Esophagus squamous epithelium (tissue), 5 donors: ENCODE results near the gene SRC. TPM values are rescaled to one million over a fixed set of nuclear protein-coding genes. Genes with fewer than 3 reads are reported as not detected.

ENCODE experiments used
- DNase-seq: peaks from one replicate; lab custom pipeline; 2025; lab: John Stamatoyannopoulos, UW
- H3K27ac ChIP-seq, 4 donors: fragments of 200-600 bp; sonication (generic); one replicate each; pipeline ENCODE4 v1.5.1; 2016 to 2019; ENCODE audit warnings: mild to moderate bottlenecking in 1 of 4
- H3K27me3 ChIP-seq, 4 donors: fragments of 200-600 bp; sonication (generic); 1 replicate in 3 of 4; 2 replicates in 1 of 4; pipeline versions ENCODE4 v1.5.1 to v1.6.0; 2017 to 2021; ENCODE audit warnings: antibody characterized with exemption in 1 of 4
- H3K36me3 ChIP-seq, 3 donors: fragments of 200-600 bp; sonication (generic); one replicate each; pipeline ENCODE4 v1.5.1; 2016 to 2019
- H3K4me1 ChIP-seq, 3 donors: fragments of 200-600 bp; sonication (generic); one replicate each; pipeline ENCODE4 v1.5.1; 2017 to 2019
- H3K4me3 ChIP-seq, 4 donors: fragments of 200-600 bp; sonication (generic); 1 replicate in 3 of 4; 2 replicates in 1 of 4; pipeline ENCODE4 v1.5.1; 2016 to 2019; ENCODE audit warnings: mild to moderate bottlenecking in 2 of 4, moderate library complexity in 1 of 4
- H3K9me3 ChIP-seq, 3 donors: fragments of 200-600 bp; sonication (generic); one replicate each; pipeline ENCODE4 v1.5.1; 2016 to 2019
- POLR2A ChIP-seq, 4 donors: fragments of 450-650 bp; IDR thresholded peaks; one replicate each; pipeline ENCODE4 v1.6.1; 2017; ENCODE audit warnings: antibody characterized with exemption in 4 of 4, mild to moderate bottlenecking in 4 of 4, moderate library complexity in 3 of 4
- WGBS, 2 donors: methylation state at CpG; one replicate each; pipeline ENCODE4 v1.1.5; 2018; 5-methylcytosine and 5-hydroxymethylcytosine counted together
- intact Hi-C: fragments of 100-400 bp; cut with DNase I; formaldehyde crosslinking; loops from one replicate; pipeline ENCODE4 v1.15.0; 2022
- total RNA-seq, 4 donors: library from RNA; depleted of rRNA; stranded (reverse); fragments of >200 nt; gene quantifications; one replicate each; pipeline ENCODE4 v1.1.0, GENCODE V29; 2016
- TF ChIP-seq, protein P1 (sequence below), 6 experiments: fragments of 450-650 bp in 4 of 6; fragments of 200-600 bp in 2 of 6; sonication (generic) in 2 of 6; IDR thresholded peaks; one replicate each; pipeline ENCODE4 v1.5.1; 2016 to 2019; ENCODE audit warnings: antibody characterized with exemption in 6 of 6, mild to moderate bottlenecking in 4 of 6, moderate library complexity in 4 of 6
- donor health status: DM: yes; HTN: yes; CAD: no.

Gene SRC
- total RNA-seq, 4 donors from 2014 or later, result 32.4 to 46.5 (median 39.0) TPM

DNA sequence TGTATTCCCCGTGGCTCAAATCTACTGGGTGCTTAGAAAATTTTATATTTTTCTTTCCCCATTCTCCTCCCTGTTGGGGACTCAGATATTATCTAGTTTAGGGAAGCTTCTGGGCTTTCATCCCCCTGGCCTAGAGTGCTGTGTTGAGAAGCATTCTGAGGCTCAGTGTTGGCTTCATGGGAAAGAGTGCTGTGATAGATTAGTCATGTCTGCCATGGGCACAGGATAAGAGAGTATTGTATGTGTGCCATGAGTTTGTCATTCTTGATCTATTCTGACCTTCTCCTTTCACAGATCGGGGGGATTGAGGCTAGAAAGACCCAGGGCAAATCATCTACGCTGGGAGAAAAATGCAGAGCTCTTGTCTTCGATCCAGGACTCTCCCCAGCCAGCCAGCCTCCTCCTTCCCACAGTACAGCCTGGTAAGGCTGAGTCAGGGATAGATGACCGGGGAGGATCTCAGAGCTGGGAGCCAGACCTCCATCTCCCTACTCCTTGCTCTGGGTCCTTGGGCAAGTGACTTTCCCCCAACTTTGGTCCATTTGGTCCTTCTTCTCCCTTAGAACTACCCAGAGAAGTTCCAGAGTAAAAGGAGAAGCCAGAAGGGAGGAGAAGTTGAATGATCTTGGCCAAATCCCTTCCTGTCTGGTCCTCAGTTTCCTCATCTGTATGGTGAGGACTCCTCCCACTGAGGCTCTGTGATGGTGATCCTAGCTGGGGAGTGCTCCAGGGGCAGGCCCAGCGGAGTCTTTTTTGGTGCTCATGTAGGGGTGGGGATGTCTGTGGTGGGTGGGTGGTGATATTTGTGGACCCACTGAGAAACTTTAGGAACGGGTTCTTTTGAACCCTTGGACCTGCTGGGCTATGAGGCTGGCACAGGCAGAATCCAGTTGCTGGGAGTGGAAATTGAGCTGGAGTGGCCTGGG lies 5.0 kb downstream of the SRC start:
- H3K36me3 ChIP-seq, result peaks cover 0 to 57% (median 0%) of the 10 kb centered on the region in 3 donors
- 69 to 91% methylated on average over 4 to 7 of the region's 7 CpGs for WGBS, 2 donors
- H3K27ac ChIP-seq, result peak overlapping the region in 2 of 4 donors; percentile 94 to 97
- intact Hi-C loops, result no loop called here
- H3K27me3 ChIP-seq, result peaks cover 0 to 9% (median 0%) of the 10 kb centered on the region in 4 donors
- DNase-seq, result no peak
- H3K4me3 ChIP-seq, result no peak overlapping the region
- H3K4me1 ChIP-seq, result peaks cover 32 to 95% (median 40%) of the 10 kb centered on the region in 3 donors
- TF ChIP-seq, protein P1, sequence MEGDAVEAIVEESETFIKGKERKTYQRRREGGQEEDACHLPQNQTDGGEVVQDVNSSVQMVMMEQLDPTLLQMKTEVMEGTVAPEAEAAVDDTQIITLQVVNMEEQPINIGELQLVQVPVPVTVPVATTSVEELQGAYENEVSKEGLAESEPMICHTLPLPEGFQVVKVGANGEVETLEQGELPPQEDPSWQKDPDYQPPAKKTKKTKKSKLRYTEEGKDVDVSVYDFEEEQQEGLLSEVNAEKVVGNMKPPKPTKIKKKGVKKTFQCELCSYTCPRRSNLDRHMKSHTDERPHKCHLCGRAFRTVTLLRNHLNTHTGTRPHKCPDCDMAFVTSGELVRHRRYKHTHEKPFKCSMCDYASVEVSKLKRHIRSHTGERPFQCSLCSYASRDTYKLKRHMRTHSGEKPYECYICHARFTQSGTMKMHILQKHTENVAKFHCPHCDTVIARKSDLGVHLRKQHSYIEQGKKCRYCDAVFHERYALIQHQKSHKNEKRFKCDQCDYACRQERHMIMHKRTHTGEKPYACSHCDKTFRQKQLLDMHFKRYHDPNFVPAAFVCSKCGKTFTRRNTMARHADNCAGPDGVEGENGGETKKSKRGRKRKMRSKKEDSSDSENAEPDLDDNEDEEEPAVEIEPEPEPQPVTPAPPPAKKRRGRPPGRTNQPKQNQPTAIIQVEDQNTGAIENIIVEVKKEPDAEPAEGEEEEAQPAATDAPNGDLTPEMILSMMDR (IDR thresholded peaks at IDR 0.05), result no peak
- no peak for TF ChIP-seq POLR2A (IDR thresholded peaks at IDR 0.05)
- H3K9me3 ChIP-seq, result no peaks in the 10 kb centered on the region

DNA sequence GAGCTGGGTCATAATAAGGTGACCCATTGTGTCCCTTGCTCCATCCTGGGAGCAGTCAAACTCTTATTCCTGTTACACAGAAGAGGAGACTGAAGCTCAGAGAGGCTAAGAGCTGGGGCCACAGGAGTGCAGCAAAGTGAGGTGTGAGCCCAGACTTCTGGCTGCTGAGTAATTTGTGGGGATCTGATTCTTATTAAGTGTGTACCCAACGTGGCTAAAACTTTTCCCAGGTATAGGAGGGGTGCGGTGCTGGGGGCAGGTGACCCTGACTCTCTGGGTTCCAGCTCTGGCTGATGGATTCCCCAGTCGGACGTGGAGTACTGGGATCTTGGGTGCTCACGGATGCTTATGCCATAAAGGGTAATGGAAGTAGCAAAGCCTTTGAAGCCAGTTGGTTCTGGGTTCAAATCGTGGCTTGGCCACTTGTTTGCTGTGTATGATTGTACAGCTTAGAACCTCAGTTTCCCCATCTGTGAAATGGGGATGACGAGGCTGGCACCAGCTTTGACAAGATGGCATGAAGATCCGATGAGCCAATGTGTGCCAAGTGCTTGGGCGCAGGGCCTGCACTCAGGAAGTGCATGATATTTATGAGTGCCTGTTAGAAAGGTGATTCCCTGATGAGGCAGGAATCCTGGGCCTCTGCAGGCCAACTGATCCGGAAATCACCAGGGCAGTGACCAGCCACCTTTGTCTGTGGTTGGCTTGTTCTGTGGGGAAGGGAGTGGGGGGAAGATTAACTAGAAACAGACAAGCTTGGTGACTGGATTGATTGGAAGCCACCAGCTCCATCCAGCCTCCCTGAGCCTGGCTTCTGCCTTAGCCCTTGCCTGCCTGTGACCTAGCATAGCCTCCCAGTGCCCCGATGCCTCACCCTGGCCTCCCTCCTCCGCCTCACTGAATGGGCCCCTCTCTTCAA lies 6.0 kb downstream of the SRC start:
- no peak for DNase-seq
- H3K4me1 ChIP-seq, result peaks cover 33 to 98% (median 48%) of the 10 kb centered on the region in 3 donors
- intact Hi-C loops, result no loop called here
- H3K27me3 ChIP-seq, result no peaks in the 10 kb centered on the region
- WGBS, 2 donors, result 78 to 87% methylated on average over 9 to 11 of the region's 12 CpGs
- H3K27ac ChIP-seq, result no peak overlapping the region
- peaks cover 0 to 57% (median 0%) of the 10 kb centered on the region in 3 donors for H3K36me3 ChIP-seq
- TF ChIP-seq, protein P1 (IDR thresholded peaks at IDR 0.05), result no peak
- no peak for TF ChIP-seq POLR2A (IDR thresholded peaks at IDR 0.05)
- H3K4me3 ChIP-seq, result no peak overlapping the region
- no peaks in the 10 kb centered on the region for H3K9me3 ChIP-seq

DNA sequence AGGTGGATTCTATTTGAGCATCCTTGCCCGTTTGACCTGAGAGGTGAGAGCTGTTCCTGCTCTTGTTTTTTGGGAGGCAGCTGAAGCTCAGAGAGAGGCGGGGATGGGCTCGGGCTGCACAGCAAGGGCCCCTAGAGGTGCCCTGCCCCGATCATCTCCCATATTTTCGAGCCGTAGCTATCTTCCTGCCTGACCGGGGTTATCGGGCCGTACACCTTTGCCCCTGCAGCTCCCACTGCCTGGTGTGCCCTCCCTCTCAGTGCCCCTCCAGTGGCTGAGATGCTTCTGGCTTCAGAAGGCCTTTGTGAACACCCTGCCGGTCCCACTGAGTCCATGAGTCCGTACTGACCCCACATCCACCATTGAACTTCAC lies 6.7 kb downstream of the SRC start:
- 71 to 83% methylated on average over 3 to 11 of the region's 11 CpGs for WGBS, 2 donors
- no peak for DNase-seq
- H3K27me3 ChIP-seq, result no peaks in the 10 kb centered on the region
- no peaks in the 10 kb centered on the region for H3K9me3 ChIP-seq
- no peak for TF ChIP-seq POLR2A (IDR thresholded peaks at IDR 0.05)
- TF ChIP-seq, protein P1 (IDR thresholded peaks at IDR 0.05), result no peak
- no peak overlapping the region for H3K27ac ChIP-seq
- no peak overlapping the region for H3K4me3 ChIP-seq
- H3K36me3 ChIP-seq, result peaks cover 0 to 57% (median 0%) of the 10 kb centered on the region in 3 donors
- peaks cover 32 to 98% (median 48%) of the 10 kb centered on the region in 3 donors for H3K4me1 ChIP-seq
- intact Hi-C loops, result no loop called here

DNA sequence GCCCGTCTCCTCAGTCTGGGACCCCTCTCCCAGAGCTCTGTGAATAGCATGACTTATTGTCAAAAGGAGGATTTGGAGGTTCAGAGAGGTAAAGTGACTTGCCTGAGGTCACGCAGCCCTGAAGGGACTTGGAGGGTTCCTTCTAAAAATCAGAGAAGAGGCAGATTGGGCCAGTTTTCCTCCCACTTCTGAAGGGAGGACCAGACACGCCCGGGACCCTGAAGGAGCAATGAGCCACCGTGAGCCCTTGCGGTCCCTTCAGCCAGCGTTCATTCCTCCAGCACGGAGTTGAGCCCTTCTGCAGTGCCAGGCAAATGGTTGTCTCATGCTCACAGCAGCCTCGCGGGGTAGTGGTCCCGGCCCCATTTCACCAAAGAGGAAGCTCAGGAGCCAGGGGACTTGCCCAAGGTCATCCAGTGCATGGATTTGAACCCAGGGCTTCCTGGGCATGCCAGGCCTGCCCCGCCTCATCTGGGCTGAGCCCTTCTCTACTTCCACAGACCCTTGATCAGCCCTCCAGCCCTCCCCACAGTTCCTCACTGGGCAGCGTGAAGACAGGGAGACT lies 7.4 kb downstream of the SRC start:
- DNase-seq, result no peak
- Histone ChIP-seq H3K9me3 (no peaks in the 10 kb centered on the region), H3K27me3 (no peaks in the 10 kb centered on the region), H3K4me1 (peaks cover 40 to 98% (median 48%) of the 10 kb centered on the region in 3 donors), H3K4me3 (no peak overlapping the region), H3K36me3 (peaks cover 0 to 57% (median 0%) of the 10 kb centered on the region in 3 donors), H3K27ac (no peak overlapping the region)
- intact Hi-C loops, result no loop called here
- 67 to 98% methylated on average over 1 to 9 of the region's 13 CpGs for WGBS, 2 donors
- TF ChIP-seq, protein P1 (IDR thresholded peaks at IDR 0.05), result no peak
- TF ChIP-seq POLR2A (IDR thresholded peaks at IDR 0.05), result no peak
